ENCODE results near the gene BRMS1L. TPM values are rescaled to one million over a fixed set of nuclear protein-coding genes. Genes with fewer than 3 reads are reported as not detected.

The BRMS1L gene, protein sequence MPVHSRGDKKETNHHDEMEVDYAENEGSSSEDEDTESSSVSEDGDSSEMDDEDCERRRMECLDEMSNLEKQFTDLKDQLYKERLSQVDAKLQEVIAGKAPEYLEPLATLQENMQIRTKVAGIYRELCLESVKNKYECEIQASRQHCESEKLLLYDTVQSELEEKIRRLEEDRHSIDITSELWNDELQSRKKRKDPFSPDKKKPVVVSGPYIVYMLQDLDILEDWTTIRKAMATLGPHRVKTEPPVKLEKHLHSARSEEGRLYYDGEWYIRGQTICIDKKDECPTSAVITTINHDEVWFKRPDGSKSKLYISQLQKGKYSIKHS
- total RNA-seq (2022; extraction: Qiagen RNA extraction; ENCODE audit: low read depth), result 7.9 to 14.6 TPM (median 11.2 TPM) in 5 replicates

DNA sequence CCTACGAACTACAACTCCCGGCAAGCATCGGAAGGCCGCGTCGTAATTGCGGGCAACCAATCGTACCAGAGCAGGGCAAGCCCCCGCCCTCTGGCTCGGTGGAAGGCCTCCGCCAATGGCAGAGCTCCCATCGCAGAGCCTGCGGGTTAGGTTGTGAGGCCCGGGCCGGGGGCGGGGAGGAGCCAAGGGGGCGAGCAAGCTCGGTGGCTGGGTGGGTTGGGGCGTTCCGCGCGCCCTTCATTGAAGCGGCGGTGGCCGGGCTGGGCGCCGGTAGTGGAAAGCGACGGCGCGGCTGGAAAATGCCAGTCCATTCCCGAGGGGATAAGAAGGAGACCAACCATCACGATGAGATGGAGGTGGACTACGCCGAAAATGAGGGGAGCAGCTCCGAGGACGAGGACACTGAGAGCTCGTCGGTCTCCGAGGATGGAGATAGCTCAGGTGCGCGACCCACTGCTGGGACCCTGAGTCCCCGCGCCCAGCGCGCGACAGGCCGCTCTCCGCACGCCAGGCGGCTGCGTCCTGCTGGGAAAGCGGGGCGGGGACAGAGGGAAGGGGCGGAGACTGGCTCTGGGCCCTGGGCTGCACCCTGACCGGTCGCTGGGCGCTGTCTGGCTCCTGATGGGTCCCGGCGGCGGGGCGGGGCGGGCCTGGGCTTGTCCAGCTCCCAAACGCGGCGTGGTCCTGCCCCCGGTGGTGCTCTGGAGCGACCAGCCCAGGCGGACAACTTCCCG is at the start of gene BRMS1L:
BRMS1L (plus strand) TSS at position 121 of the 734 bp plus-strand sequence; CDS start at position 300, 179 bp downstream.

DNA sequence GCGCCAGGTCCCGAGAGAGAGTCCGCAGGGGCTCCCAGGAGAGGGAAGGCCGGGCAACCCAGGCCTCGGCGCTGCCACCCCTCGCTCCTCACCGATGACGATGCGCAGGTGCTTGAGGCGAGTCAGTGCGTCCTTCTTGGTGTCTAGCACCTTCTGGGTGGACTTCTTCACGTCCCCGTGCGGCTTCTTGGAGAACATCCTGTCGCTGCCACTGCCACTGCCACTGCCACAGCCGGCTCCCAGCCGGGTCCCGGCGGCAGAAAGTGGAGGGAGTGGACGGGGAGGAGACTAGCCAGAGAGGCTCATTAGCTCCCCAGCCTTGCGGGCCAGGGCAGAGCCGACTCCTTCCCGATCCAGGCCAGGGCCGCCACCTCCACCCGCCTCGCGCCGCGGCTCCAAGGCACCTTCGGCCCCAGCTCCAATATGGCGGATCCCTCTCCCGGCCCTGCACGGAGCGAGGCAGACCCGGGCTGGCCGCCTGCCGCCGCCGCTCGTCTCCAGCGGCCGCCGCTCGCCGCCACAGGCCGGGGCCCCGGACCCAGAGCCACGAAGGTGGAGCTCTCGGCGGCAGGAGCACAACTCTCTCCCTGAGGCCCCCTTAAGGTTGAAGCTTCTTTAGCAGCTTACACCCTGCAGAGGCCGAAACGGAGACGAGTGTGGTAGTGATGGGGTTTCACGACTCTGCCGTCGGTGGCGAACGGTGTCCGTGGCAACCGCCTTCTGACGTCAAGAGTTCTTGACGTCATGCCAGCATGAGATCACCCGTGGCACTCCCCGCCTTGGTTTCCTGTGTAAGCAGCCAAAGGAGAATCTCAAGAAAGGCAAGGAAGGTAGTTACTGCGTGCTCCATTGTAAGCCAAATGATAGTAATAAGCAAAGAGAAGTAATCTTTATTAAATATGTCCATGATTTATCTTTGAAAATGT is 17.2 kb upstream of the BRMS1L start, which contains the start of gene RALGAPA1:
RALGAPA1 (minus strand) TSS at position 658 of the 926 bp plus-strand sequence; CDS start at position 198, 460 bp downstream.

Other genes starting within 250 kb of the BRMS1L start
- gene RALGAPA1, start 17.0 kb upstream of the BRMS1L start, total RNA-seq (2022; extraction: Qiagen RNA extraction; ENCODE audit: low read depth), result 4.4 to 9.0 TPM (median 7.5 TPM) in 5 replicates